Measurements from ENCODE around the gene SRGAP2. TPM values are rescaled to one million over a fixed set of nuclear protein-coding genes. Genes with fewer than 3 reads are reported as not detected.
"Not testable (repeated sequence)": the region's sequence is repeated elsewhere in the genome, so short reads cannot be mapped to it uniquely, and the experiment has no call there.

Gene SRGAP2
- total and polyA plus RNA-seq, 9 of the 15 experiments (the other 6 are each of a cell fraction or from before 2014, with no cell fraction given), result 4.1 to 50.7 (median 15.6) TPM

DNA sequence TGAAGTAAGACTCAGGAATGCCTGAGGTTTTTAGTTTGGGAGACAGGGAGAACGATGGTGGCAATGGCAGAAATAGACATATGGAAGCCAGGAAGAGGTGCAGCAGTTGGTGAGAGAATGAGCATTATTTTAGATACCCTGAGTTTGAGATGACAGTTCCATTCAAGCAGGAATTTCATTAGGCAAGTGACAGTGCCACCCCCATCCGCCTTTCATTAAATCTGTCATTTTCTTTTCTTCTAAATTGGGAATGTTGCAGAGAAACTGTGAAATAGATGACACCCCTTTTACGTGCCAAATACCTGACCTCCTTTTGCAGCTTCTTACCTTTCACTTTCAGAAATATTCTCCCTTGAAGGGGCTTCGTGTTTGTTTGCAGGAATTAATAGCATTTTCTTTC is 22.0 kb downstream of the SRGAP2 start:
- CTCF ChIA-PET (ENCODE audit: low intra/inter-chr PET ratio); FAIRE-seq; H3K4me2 ChIP-seq (ENCODE audit: insufficient read depth, low read length); H2AFZ ChIP-seq (ENCODE audit: low read depth, low read length); DNase-seq (ENCODE audit: extremely low read depth in 1 of 4, low spot score in 3 of 4); intact Hi-C loops (cut with micrococcal nuclease); H4K20me1 ChIP-seq (replicated peaks; ENCODE audit: control insufficient read depth, insufficient read depth, low read length); H3K27me3 ChIP-seq (ENCODE audit: control insufficient read depth in 2 of 2, insufficient read depth in 2 of 2, low read length in 2 of 2); in situ Hi-C loops (cut with MboI); H3K36me3 ChIP-seq (ENCODE audit: control insufficient read depth, insufficient read depth, low read length); H3K79me2 ChIP-seq (ENCODE audit: control insufficient read depth, insufficient read depth, low read length); H3K9ac ChIP-seq (ENCODE audit: insufficient read depth in 1 of 2, low read depth in 2 of 2, low read length in 2 of 2); H3K4me1 ChIP-seq (replicated peaks in 1 of 2; ENCODE audit: control insufficient read depth in 2 of 2, insufficient read depth in 2 of 2, low read length in 2 of 2); H3K9me3 ChIP-seq (replicated peaks; ENCODE audit: control insufficient read depth, insufficient read depth, low read depth, low read length); H3K4me3 ChIP-seq; BruUV-seq (replicated peaks); H3K9me1 ChIP-seq (ENCODE audit: control insufficient read depth, insufficient read depth, low read length); POLR2A ChIA-PET; H3K27ac ChIP-seq (ENCODE audit: extremely low read depth, low read depth, low read length); ATAC-seq: not testable (repeated sequence)
- WGBS (ENCODE audit: insufficient coverage, low coverage, missing lambda C conversion rate), result 64% methylated on average over 4 of the region's 4 CpGs

DNA sequence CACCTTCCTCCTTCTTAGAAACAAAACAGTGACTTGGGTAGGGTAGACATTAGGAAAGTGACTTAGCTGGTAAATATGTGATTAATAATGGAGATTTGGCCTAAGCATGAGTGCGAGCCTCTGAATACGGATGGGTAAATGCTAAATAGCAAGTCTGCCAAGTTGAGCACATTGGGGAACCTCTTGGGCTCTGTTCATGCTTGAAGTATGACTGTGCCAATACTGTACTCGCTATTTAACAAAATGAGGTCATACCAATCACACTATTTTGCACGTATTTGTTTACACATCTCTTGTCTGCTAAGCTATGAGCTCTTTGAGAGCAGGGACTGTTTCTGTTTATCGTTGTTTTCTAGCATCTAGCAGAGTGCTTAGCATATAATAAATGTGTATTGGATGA is 23.5 kb downstream of the SRGAP2 start:
- FAIRE-seq; DNase-seq (ENCODE audit: extremely low read depth in 1 of 4, low spot score in 3 of 4); H3K4me3 ChIP-seq; H4K20me1 ChIP-seq (replicated peaks; ENCODE audit: control insufficient read depth, insufficient read depth, low read length); H3K9me3 ChIP-seq (replicated peaks; ENCODE audit: control insufficient read depth, insufficient read depth, low read depth, low read length); ATAC-seq; BruUV-seq (replicated peaks); H3K27ac ChIP-seq (ENCODE audit: extremely low read depth, low read depth, low read length); H3K4me1 ChIP-seq (replicated peaks in 1 of 2; ENCODE audit: control insufficient read depth in 2 of 2, insufficient read depth in 2 of 2, low read length in 2 of 2); CTCF ChIA-PET (ENCODE audit: low intra/inter-chr PET ratio); H3K4me2 ChIP-seq (ENCODE audit: insufficient read depth, low read length); POLR2A ChIA-PET; in situ Hi-C loops (cut with MboI); H3K9me1 ChIP-seq (ENCODE audit: control insufficient read depth, insufficient read depth, low read length); H3K36me3 ChIP-seq (ENCODE audit: control insufficient read depth, insufficient read depth, low read length); intact Hi-C loops (cut with micrococcal nuclease); H2AFZ ChIP-seq (ENCODE audit: low read depth, low read length); H3K9ac ChIP-seq (ENCODE audit: insufficient read depth in 1 of 2, low read depth in 2 of 2, low read length in 2 of 2); H3K79me2 ChIP-seq (ENCODE audit: control insufficient read depth, insufficient read depth, low read length); H3K27me3 ChIP-seq (ENCODE audit: control insufficient read depth in 2 of 2, insufficient read depth in 2 of 2, low read length in 2 of 2): not testable (repeated sequence)
- 84% methylated on average over 3 of the region's 5 CpGs for WGBS (ENCODE audit: insufficient coverage, low coverage, missing lambda C conversion rate)

DNA sequence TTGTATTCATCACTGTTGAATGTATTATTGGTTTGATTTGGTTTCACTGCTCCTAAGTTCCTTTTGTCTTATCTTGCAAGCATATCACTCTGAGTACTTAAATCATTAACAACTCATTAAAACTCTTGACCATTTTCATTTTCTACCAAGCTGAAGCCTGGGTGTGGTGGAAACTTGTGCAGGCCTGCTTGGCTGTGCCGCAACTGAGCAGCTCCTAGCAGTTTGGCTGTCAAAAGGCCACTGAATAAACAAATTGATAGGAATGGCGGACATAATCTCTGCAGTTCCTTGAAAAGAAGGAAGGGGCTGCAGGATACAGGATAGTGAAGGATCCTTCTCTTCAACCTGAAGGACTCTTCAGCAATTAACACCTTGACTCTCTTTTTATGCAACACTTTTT is 25.9 kb downstream of the SRGAP2 start:
- H3K9ac ChIP-seq (ENCODE audit: insufficient read depth in 1 of 2, low read depth in 2 of 2, low read length in 2 of 2); ATAC-seq; H4K20me1 ChIP-seq (replicated peaks; ENCODE audit: control insufficient read depth, insufficient read depth, low read length); in situ Hi-C loops (cut with MboI); H2AFZ ChIP-seq (ENCODE audit: low read depth, low read length); H3K36me3 ChIP-seq (ENCODE audit: control insufficient read depth, insufficient read depth, low read length); H3K4me3 ChIP-seq; FAIRE-seq; H3K9me3 ChIP-seq (replicated peaks; ENCODE audit: control insufficient read depth, insufficient read depth, low read depth, low read length); BruUV-seq (replicated peaks); H3K4me1 ChIP-seq (replicated peaks in 1 of 2; ENCODE audit: control insufficient read depth in 2 of 2, insufficient read depth in 2 of 2, low read length in 2 of 2); POLR2A ChIA-PET; intact Hi-C loops (cut with micrococcal nuclease); H3K4me2 ChIP-seq (ENCODE audit: insufficient read depth, low read length); CTCF ChIA-PET (ENCODE audit: low intra/inter-chr PET ratio); H3K79me2 ChIP-seq (ENCODE audit: control insufficient read depth, insufficient read depth, low read length); DNase-seq (ENCODE audit: extremely low read depth in 1 of 4, low spot score in 3 of 4); H3K27ac ChIP-seq (ENCODE audit: extremely low read depth, low read depth, low read length); H3K9me1 ChIP-seq (ENCODE audit: control insufficient read depth, insufficient read depth, low read length); H3K27me3 ChIP-seq (ENCODE audit: control insufficient read depth in 2 of 2, insufficient read depth in 2 of 2, low read length in 2 of 2): not testable (repeated sequence)
- WGBS (ENCODE audit: insufficient coverage, low coverage, missing lambda C conversion rate), result no CpG with 5 or more reads among the region's 2 CpGs
